K562 (cell line): Measurements from ENCODE around the gene SHFL. TPM values are rescaled to one million over a fixed set of nuclear protein-coding genes. Genes with fewer than 3 reads are reported as not detected.

Experiments
- ATAC-seq: fragments of 200-7000 bp; cut with Tn5 transposase; 3 replicates; pipeline ENCODE4 v1.9.1; 2020; ENCODE audit warnings: moderate library complexity
- BruUV-seq: library from RNA; stranded (reverse); fragments of 400-500 nt; replicated peaks from 2 replicates; lab custom pipeline; 2021; lab: Mats Ljungman, UMichigan
- CTCF ChIA-PET: fragments of 300-600 bp; formaldehyde crosslinking; extraction: SDS; loops from one replicate; lab custom pipeline; 2021; ENCODE audit warnings: low intra/inter-chr PET ratio; lab: Yijun Ruan, JAX
- POLR2A ChIA-PET: fragments of 300-600, 350-650 bp; sonication (Branson Sonifier 250); formaldehyde crosslinking; extraction: SDS; loops from one replicate; lab custom pipeline; 2021; ENCODE audit warnings: antibody characterized with exemption, inconsistent platforms; lab: Yijun Ruan, JAX
- DNase-seq, 4 experiments: peaks; one replicate each; pipeline versions ENCODE4 v3.0.0 to v3.0.0-alpha.2; 2011 to 2018; ENCODE audit warnings: low spot score in 3 of 4, mixed read lengths in 3 of 4; ENCODE audit errors: extremely low read depth in 1 of 4
- FAIRE-seq: peaks from 2 replicates; lab custom pipeline; 2011; peaks lifted over from hg19 to GRCh38; lab: Jason Lieb, UNC
- H2AFZ ChIP-seq: 2 replicates; pipeline ENCODE4 v1.6.0; 2011; ENCODE audit warnings: low read depth, low read length, control low read depth, inconsistent platforms
- H3K27ac ChIP-seq: fragments of 200-600 bp; 3 replicates; pipeline ENCODE4 v1.8.0; 2011; ENCODE audit warnings: low read depth, mild to moderate bottlenecking, control low read depth, inconsistent platforms, low read length, moderate library complexity, mixed read lengths; ENCODE audit errors: extremely low read depth
- H3K27me3 ChIP-seq, 2 experiments: fragments of 300-600 bp in 1 of 2; 2 replicates in 1 of 2; 3 replicates in 1 of 2; pipeline versions ENCODE4 v1.6.0 to v1.8.0; 2011; ENCODE audit warnings: inconsistent platforms in 2 of 2, low read length in 2 of 2, mild to moderate bottlenecking in 1 of 2, mixed read lengths in 1 of 2, moderate library complexity in 1 of 2; ENCODE audit not compliant: control insufficient read depth in 2 of 2, insufficient read depth in 2 of 2
- H3K36me3 ChIP-seq: fragments of 300-600 bp; 3 replicates; pipeline ENCODE4 v1.8.0; 2011; ENCODE audit warnings: mild to moderate bottlenecking, low read length, inconsistent platforms; ENCODE audit not compliant: control insufficient read depth, insufficient read depth
- H3K4me1 ChIP-seq, 2 experiments: fragments of 200-600 bp in 1 of 2; replicated peaks in 1 of 2; 2 replicates in 1 of 2; 3 replicates in 1 of 2; pipeline versions ENCODE4 v1.5.1 to v1.8.0; 2011; ENCODE audit warnings: inconsistent platforms in 2 of 2, low read length in 2 of 2, mild to moderate bottlenecking in 1 of 2, mixed read lengths in 1 of 2, moderate library complexity in 1 of 2; ENCODE audit not compliant: control insufficient read depth in 2 of 2, insufficient read depth in 2 of 2
- H3K4me2 ChIP-seq: 2 replicates; pipeline ENCODE4 v1.6.1; 2011; ENCODE audit warnings: low read length, control low read depth, inconsistent platforms, mixed read lengths; ENCODE audit not compliant: insufficient read depth
- H3K4me3 ChIP-seq: fragments of 200-600 bp; sonication (generic), shearing (Covaris generic); 2 replicates; pipeline ENCODE4 v1.5.1; 2016; ENCODE audit warnings: control low read depth, inconsistent platforms
- H3K79me2 ChIP-seq: fragments of 200-600 bp; 3 replicates; pipeline ENCODE4 v1.8.0; 2011; ENCODE audit warnings: low read length, inconsistent platforms; ENCODE audit not compliant: control insufficient read depth, insufficient read depth
- H3K9ac ChIP-seq, 2 experiments: 2 replicates each; pipeline versions ENCODE4 v1.6.0 to v1.6.1; 2011; ENCODE audit warnings: low read depth in 2 of 2, low read length in 2 of 2, control low read depth in 1 of 2, inconsistent platforms in 1 of 2, mild to moderate bottlenecking in 1 of 2, mixed read lengths in 1 of 2; ENCODE audit not compliant: insufficient read depth in 1 of 2
- H3K9me1 ChIP-seq: one replicate; pipeline ENCODE4 v1.6.0; 2011; ENCODE audit warnings: inconsistent platforms, mild to moderate bottlenecking, low read length, moderate library complexity; ENCODE audit not compliant: control insufficient read depth, insufficient read depth
- H3K9me3 ChIP-seq: replicated peaks from 2 replicates; pipeline ENCODE4 v1.5.1; 2011; ENCODE audit warnings: low read depth, low read length, inconsistent platforms; ENCODE audit not compliant: control insufficient read depth, insufficient read depth
- H4K20me1 ChIP-seq: replicated peaks from 2 replicates; pipeline ENCODE4 v1.6.1; 2011; ENCODE audit warnings: low read length, inconsistent platforms, mixed read lengths; ENCODE audit not compliant: control insufficient read depth, insufficient read depth
- CREB3 ChIP-seq: fragments of 450-650 bp; conservative IDR thresholded peaks from 2 replicates; pipeline ENCODE4 v1.6.1; 2016; ENCODE audit warnings: missing genetic modification characterization, low read depth, mild to moderate bottlenecking, missing compliant biosample characterization, moderate library complexity
- PCBP1 ChIP-seq: fragments of 200-400 bp; formaldehyde crosslinking; IDR thresholded peaks from 2 replicates; pipeline ENCODE4 v1.6.1; 2018; ENCODE audit warnings: mild to moderate bottlenecking, low read depth, low read length; ENCODE audit not compliant: poor library complexity, severe bottlenecking
- RBFOX2 ChIP-seq: fragments of 200-400 bp; formaldehyde crosslinking; IDR thresholded peaks from 2 replicates; pipeline ENCODE4 v1.6.1; 2017; ENCODE audit warnings: low read depth, mild to moderate bottlenecking, low read length, moderate library complexity
- ZNF232 ChIP-seq: sonication (generic); formaldehyde crosslinking; IDR thresholded peaks from 2 replicates; pipeline ENCODE4 v1.8.0; 2022; ENCODE audit warnings: mild to moderate bottlenecking, missing genetic modification reagents
- WGBS: fragments of 100-300 bp; shearing (Covaris generic); methylation state at CpG from one replicate; pipeline ENCODE4 v1.1.6; 2016; ENCODE audit warnings: low coverage, mixed read lengths; ENCODE audit not compliant: insufficient coverage; ENCODE audit errors: missing lambda C conversion rate; 5-methylcytosine and 5-hydroxymethylcytosine counted together
- in situ Hi-C: fragments of 300-500 bp; cut with MboI; formaldehyde crosslinking; loops from 4 replicates; pipeline ENCODE4 v1.15.0; 2018; ENCODE audit warnings: inconsistent platforms, mixed read lengths
- intact Hi-C: fragments of 100-400 bp; cut with micrococcal nuclease; formaldehyde crosslinking; loops from 2 replicates; pipeline ENCODE4 v1.14.2; 2022
- polyA plus RNA-seq, 8 experiments: library from polyadenylated mRNA; depleted of rRNA in 4 of 8; stranded (reverse) in 5 of 8; unstranded in 3 of 8; fragments of >200 nt; fragmentation: Nextera tagmentation in 2 of 8; fragmentation: Illumina TruSeq in 1 of 8; extraction: Ambion mirVana in 2 of 8; extraction: Trizol in 1 of 8; gene quantifications; 2 replicates each; pipeline versions ENCODE4 v1.2.1 to v1.2.3, GENCODE V29; 2011 to 2014; ENCODE audit warnings: inconsistent platforms in 1 of 8, missing spikeins in 1 of 8
- total RNA-seq, 7 experiments: library from RNA; depleted of rRNA in 6 of 7; stranded (reverse); fragments of >200 nt in 6 of 7; fragmentation: Illumina TruSeq in 2 of 7; extraction: Trizol in 2 of 7; gene quantifications; 2 replicates each; pipeline versions ENCODE4 v1.2.1 to v1.2.3, GENCODE V29; 2011 to 2021; ENCODE audit warnings: low replicate concordance in 1 of 7
- TF ChIP-seq, protein P1 (sequence below): fragments of 250-450 bp; sonication (Bioruptor Pico); IDR thresholded peaks from 2 replicates; pipeline ENCODE4 v1.4.0; 2020; ENCODE audit warnings: mild to moderate bottlenecking

Gene SHFL
- total and polyA plus RNA-seq, 9 of the 15 experiments (the other 6 are each of a cell fraction or from before 2014, with no cell fraction given): 1.5 to 25.7 (median 13.0) TPM

GRCh38 chr19:10116085-10116865, 30.2 kb downstream of the SHFL start (continued):
- peak; percentile 10 for TF ChIP-seq PCBP1
- TF ChIP-seq, protein P1, sequence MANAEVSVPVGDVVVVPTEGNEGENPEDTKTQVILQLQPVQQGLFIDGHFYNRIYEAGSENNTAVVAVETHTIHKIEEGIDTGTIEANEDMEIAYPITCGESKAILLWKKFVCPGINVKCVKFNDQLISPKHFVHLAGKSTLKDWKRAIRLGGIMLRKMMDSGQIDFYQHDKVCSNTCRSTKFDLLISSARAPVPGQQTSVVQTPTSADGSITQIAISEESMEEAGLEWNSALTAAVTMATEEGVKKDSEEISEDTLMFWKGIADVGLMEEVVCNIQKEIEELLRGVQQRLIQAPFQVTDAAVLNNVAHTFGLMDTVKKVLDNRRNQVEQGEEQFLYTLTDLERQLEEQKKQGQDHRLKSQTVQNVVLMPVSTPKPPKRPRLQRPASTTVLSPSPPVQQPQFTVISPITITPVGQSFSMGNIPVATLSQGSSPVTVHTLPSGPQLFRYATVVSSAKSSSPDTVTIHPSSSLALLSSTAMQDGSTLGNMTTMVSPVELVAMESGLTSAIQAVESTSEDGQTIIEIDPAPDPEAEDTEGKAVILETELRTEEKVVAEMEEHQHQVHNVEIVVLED: no peak
- no peak for TF ChIP-seq CREB3 (tag)

- Histone ChIP-seq H4K20me1 (peaks cover 5% of the 10 kb centered on the region; the same call in 1 of the 2 replicates), H2AFZ (no peak overlapping the region), H3K4me1 (peaks cover 3 to 76% of the 10 kb centered on the region in 2 experiments; a peak in 3 of 5 replicates), H3K4me2 (no peak overlapping the region), H3K27ac (no peak overlapping the region), H3K9me3 (no peaks in the 10 kb centered on the region)
- no TSS peak for BruUV-seq
- in situ Hi-C loops: no loop called here
- 97% methylated on average over 20 of the region's 21 CpGs for WGBS
- CTCF ChIA-PET: no interaction called here
- no peak for FAIRE-seq
- POLR2A ChIA-PET: interaction anchor here (0.6 to 5.8 kb wide), 5 partner anchors 10 to 310 kb away, joined by 3 to 49 read pairs (median 5); partner anchors contain the start of gene PPAN
- TF ChIP-seq ZNF232 (CRISPR knock-in tag): no peak
- peak; percentile 47 for TF ChIP-seq RBFOX2
- TF ChIP-seq, all 486 proteins: peak for 1
- ATAC-seq (no peak), DNase-seq (no peak)
- peaks cover 44% of the 10 kb centered on the region; the same call in 2 of the 3 replicates for H3K36me3 ChIP-seq
- no peaks in the 10 kb centered on the region for H3K9me1 ChIP-seq
- H3K4me3 ChIP-seq: no peak overlapping the region
- intact Hi-C loops: no loop called here
- H3K27me3 ChIP-seq: no peaks in the 10 kb centered on the region
- H3K79me2 ChIP-seq: peaks cover 15% of the 10 kb centered on the region
- no peak overlapping the region for H3K9ac ChIP-seq
These were observed 30.9 kb downstream of the SHFL start for GRCh38 chr19:10116866-10117616.
